Erythroblast (primary cell): ENCODE results near the gene MNX1.

Experiments used
- GATA1 ChIP-seq: IDR thresholded peaks from 2 replicates; pipeline ENCODE4 v1.6.1; 2011; ENCODE audit warnings: low read depth, mild to moderate bottlenecking, control low read depth, low read length, moderate library complexity
- POLR2A ChIP-seq: IDR thresholded peaks from 2 replicates; pipeline ENCODE4 v1.6.1; 2011; ENCODE audit warnings: mild to moderate bottlenecking, low read length

GRCh38 chr7:156954941-156955340 is 55.5 kb downstream of the MNX1 start:
- TF ChIP-seq POLR2A, result no peak
- no peak for TF ChIP-seq GATA1
